HepG2 (cell line): ENCODE measurements around the gene STXBP4. TPM values are rescaled to one million over a fixed set of nuclear protein-coding genes. Genes with fewer than 3 reads are reported as not detected.

Experiments used
- E2F2 ChIP-seq: sonication (generic); formaldehyde crosslinking; IDR thresholded peaks from 2 replicates; pipeline ENCODE4 v1.4.0; 2020; ENCODE audit warnings: missing genetic modification reagents, borderline replicate concordance
- FLYWCH1 ChIP-seq: sonication (generic); formaldehyde crosslinking; IDR thresholded peaks from 2 replicates; pipeline ENCODE4 v1.8.1; 2023; ENCODE audit warnings: mild to moderate bottlenecking, missing genetic modification reagents
- HDAC2 ChIP-seq: sonication (generic); formaldehyde crosslinking; IDR thresholded peaks from 2 replicates; pipeline ENCODE4 v1.4.0; 2020; ENCODE audit warnings: missing genetic modification reagents
- IRF9 ChIP-seq: sonication (generic); formaldehyde crosslinking; IDR thresholded peaks from 2 replicates; pipeline ENCODE4 v1.8.0; 2022; ENCODE audit warnings: missing genetic modification reagents, mild to moderate bottlenecking, borderline replicate concordance
- KLF12 ChIP-seq: sonication (generic); formaldehyde crosslinking; IDR thresholded peaks from 2 replicates; pipeline ENCODE4 v1.4.0; 2020; ENCODE audit warnings: missing genetic modification reagents, borderline replicate concordance
- SP1 ChIP-seq, 2 experiments: fragments of 450-650 bp in 1 of 2; sonication (generic) in 1 of 2; formaldehyde crosslinking in 1 of 2; IDR thresholded peaks; 2 replicates each; pipeline versions ENCODE4 v1.4.0 to v1.6.1; 2016 to 2020; ENCODE audit warnings: missing genetic modification reagents in 1 of 2
- TFDP1 ChIP-seq: IDR thresholded peaks from 2 replicates; pipeline ENCODE4 v1.6.1; 2016; ENCODE audit warnings: missing compliant biosample characterization, missing genetic modification reagents, borderline replicate concordance
- ZBTB14 ChIP-seq: sonication (generic); formaldehyde crosslinking; IDR thresholded peaks from 2 replicates; pipeline ENCODE4 v1.4.0; 2020; ENCODE audit warnings: missing genetic modification reagents
- ZFP36 ChIP-seq: fragments of 150-350 bp; IDR thresholded peaks from 2 replicates; pipeline ENCODE4 v1.6.1; 2018; ENCODE audit warnings: borderline replicate concordance, low read length, low read depth; ENCODE audit not compliant: partially characterized antibody
- ZFX ChIP-seq: sonication (generic); formaldehyde crosslinking; IDR thresholded peaks from 2 replicates; pipeline ENCODE4 v1.4.0; 2020; ENCODE audit warnings: mild to moderate bottlenecking, low read depth, missing genetic modification reagents, moderate library complexity
- ZNF318 ChIP-seq: sonication (generic); formaldehyde crosslinking; IDR thresholded peaks from 2 replicates; pipeline ENCODE4 v1.4.0; 2020; ENCODE audit warnings: mild to moderate bottlenecking, missing genetic modification reagents
- ZNF432 ChIP-seq: sonication (generic); formaldehyde crosslinking; IDR thresholded peaks from 2 replicates; pipeline ENCODE4 v1.5.0; 2020; ENCODE audit warnings: missing genetic modification reagents, mild to moderate bottlenecking, borderline replicate concordance
- ZNF564 ChIP-seq: sonication (generic); formaldehyde crosslinking; IDR thresholded peaks from 2 replicates; pipeline ENCODE4 v1.8.1; 2023; ENCODE audit warnings: mild to moderate bottlenecking, missing genetic modification reagents
- ZNF567 ChIP-seq: sonication (generic); formaldehyde crosslinking; IDR thresholded peaks from 2 replicates; pipeline ENCODE4 v1.8.1; 2023; ENCODE audit warnings: mild to moderate bottlenecking, missing genetic modification reagents, borderline replicate concordance
- ZNF75D ChIP-seq: sonication (generic); formaldehyde crosslinking; IDR thresholded peaks from 2 replicates; pipeline ENCODE4 v1.8.1; 2023; ENCODE audit warnings: missing genetic modification reagents, mild to moderate bottlenecking, borderline replicate concordance
- polyA plus RNA-seq, 8 experiments: library from polyadenylated mRNA; depleted of rRNA in 3 of 8; stranded (reverse) in 7 of 8; unstranded in 1 of 8; fragments of >200 nt; fragmentation: Illumina TruSeq in 4 of 8; extraction: Trizol in 4 of 8; gene quantifications; 2 replicates each; pipeline versions ENCODE4 v1.2.1 to v1.2.3, GENCODE V29; 2011 to 2016; ENCODE audit warnings: low read depth in 4 of 8, missing spikeins in 1 of 8, mixed read lengths in 1 of 8; ENCODE audit not compliant: insufficient read depth in 1 of 8
- total RNA-seq, 5 experiments: library from RNA; depleted of rRNA; stranded (reverse); fragments of >200 nt; fragmentation: Illumina TruSeq; extraction: Trizol; gene quantifications; 2 replicates each; pipeline ENCODE4 v1.2.3, GENCODE V29; 2016; ENCODE audit warnings: low read depth in 1 of 5

Gene STXBP4
- total and polyA plus RNA-seq, 2 of the 13 experiments (the other 11 are each of a cell fraction or from before 2014, with no cell fraction given), result 8.5 to 36.1 TPM

- TF ChIP-seq E2F2 (CRISPR knock-in tag) (no peak), ZNF75D (CRISPR knock-in tag) (no peak), ZNF432 (CRISPR knock-in tag) (no peak), TFDP1 (no peak), ZNF318 (CRISPR knock-in tag) (no peak), SP1 (IDR thresholded peaks at IDR 0.05) (no peak), SP1 (CRISPR knock-in tag; IDR thresholded peaks at IDR 0.05) (no peak), ZFP36 (no peak), IRF9 (CRISPR knock-in tag) (no peak), KLF12 (CRISPR knock-in tag) (no peak), ZNF564 (CRISPR knock-in tag) (no peak), ZBTB14 (CRISPR knock-in tag) (no peak), HDAC2 (CRISPR knock-in tag) (peak; percentile 46; the same call in 1 of the 2 replicates), FLYWCH1 (CRISPR knock-in tag) (no peak), ZNF567 (CRISPR knock-in tag) (no peak), ZFX (no peak)
Observed at GRCh38 chr17:54972406-54973138, 4.0 kb downstream of the STXBP4 start (continued).
